AG04449 (cell line): Measurements from ENCODE around the gene ZNF324B.
"Not testable (repeated sequence)": the region's sequence is repeated elsewhere in the genome, so short reads cannot be mapped to it uniquely, and the experiment has no call there.

Experiments
- CTCF ChIA-PET: fragments of 350-600 bp; formaldehyde crosslinking; extraction: SDS; loops from one replicate; lab custom pipeline; 2021; ENCODE audit warnings: antibody characterized with exemption; lab: Yijun Ruan, JAX
- POLR2A ChIA-PET: fragments of 400-600, 350-600 bp; formaldehyde crosslinking; extraction: SDS; loops from one replicate; lab custom pipeline; 2020; ENCODE audit warnings: antibody characterized with exemption, inconsistent platforms; lab: Yijun Ruan, JAX
- DNase-seq: peaks from one replicate; pipeline ENCODE4 v3.0.0-alpha.2; 2010; ENCODE audit warnings: low read depth, low spot score
- H3K4me3 ChIP-seq: 2 replicates; pipeline ENCODE4 v1.5.1; 2011; ENCODE audit warnings: low read depth, mild to moderate bottlenecking, control low read depth, low read length
- TF ChIP-seq, protein P1 (sequence below): IDR thresholded peaks from one replicate; pipeline ENCODE4 v1.5.1; 2011; ENCODE audit warnings: mild to moderate bottlenecking, moderate library complexity, low read length, control low read depth, inconsistent platforms; ENCODE audit not compliant: insufficient read depth; ENCODE audit errors: missing control alignments

The ZNF324B gene

GRCh38 chr19:58483776-58484175, 32.4 kb downstream of the ZNF324B start:
- TF ChIP-seq, protein P1, sequence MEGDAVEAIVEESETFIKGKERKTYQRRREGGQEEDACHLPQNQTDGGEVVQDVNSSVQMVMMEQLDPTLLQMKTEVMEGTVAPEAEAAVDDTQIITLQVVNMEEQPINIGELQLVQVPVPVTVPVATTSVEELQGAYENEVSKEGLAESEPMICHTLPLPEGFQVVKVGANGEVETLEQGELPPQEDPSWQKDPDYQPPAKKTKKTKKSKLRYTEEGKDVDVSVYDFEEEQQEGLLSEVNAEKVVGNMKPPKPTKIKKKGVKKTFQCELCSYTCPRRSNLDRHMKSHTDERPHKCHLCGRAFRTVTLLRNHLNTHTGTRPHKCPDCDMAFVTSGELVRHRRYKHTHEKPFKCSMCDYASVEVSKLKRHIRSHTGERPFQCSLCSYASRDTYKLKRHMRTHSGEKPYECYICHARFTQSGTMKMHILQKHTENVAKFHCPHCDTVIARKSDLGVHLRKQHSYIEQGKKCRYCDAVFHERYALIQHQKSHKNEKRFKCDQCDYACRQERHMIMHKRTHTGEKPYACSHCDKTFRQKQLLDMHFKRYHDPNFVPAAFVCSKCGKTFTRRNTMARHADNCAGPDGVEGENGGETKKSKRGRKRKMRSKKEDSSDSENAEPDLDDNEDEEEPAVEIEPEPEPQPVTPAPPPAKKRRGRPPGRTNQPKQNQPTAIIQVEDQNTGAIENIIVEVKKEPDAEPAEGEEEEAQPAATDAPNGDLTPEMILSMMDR, result no peak
- ChIA-PET POLR2A (interaction anchor here (0.6 kb wide), 1 partner anchor 10 kb away, joined by 3 read pairs; no protein-coding TSS in a partner anchor), CTCF (no interaction called here)
- H3K4me3 ChIP-seq, result no peak overlapping the region
- DNase-seq, result no peak

DNA sequence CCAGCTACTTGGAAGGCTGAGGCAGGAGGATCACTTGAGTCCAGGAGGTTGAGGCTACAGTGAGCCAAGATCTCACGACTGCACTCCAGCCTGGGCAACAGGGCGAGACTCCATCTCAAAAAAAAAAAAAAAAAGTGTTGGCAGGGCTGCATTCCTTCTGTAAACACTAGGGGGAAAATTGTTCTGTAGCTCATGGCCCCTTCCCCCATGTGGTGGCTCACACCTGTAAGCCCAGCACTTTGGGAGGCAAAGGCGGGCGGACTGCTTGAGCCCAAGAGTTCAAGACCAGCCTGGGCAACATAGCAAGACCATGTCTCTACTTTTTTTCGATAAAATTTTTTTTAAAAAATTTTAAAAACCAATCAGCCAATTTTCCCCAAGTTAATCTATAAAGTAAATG, 32.9 kb downstream of the ZNF324B start:
- POLR2A ChIA-PET, CTCF ChIA-PET, H3K4me3 ChIP-seq, DNase-seq: not testable (repeated sequence)

DNA sequence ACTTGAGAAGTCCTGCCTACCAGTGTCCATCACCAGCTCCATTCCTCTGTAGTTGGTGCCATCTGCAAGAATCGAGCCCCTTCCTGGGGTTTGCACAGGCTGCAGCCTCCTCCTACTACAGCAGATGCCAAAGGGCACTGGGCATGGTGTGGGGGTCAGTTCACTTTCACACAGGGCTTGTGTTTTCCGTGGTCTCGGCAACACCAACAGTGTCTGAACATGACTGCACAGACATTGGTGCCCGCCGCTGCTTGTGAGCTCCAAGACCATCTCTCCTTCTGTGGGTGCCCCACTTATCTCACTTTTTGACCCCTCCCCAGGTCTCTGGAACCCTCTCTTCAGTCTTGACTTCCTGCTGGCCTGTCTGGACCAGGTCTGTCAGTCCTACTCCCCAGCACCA, 40.0 kb downstream of the ZNF324B start:
- CTCF ChIA-PET, result no interaction called here
- no peak overlapping the region for H3K4me3 ChIP-seq
- TF ChIP-seq, protein P1, result no peak
- no peak for DNase-seq
- POLR2A ChIA-PET, result interaction anchor here (1.1 kb wide), 1 partner anchor 13 kb away, joined by 4 read pairs; no protein-coding TSS in a partner anchor

DNA sequence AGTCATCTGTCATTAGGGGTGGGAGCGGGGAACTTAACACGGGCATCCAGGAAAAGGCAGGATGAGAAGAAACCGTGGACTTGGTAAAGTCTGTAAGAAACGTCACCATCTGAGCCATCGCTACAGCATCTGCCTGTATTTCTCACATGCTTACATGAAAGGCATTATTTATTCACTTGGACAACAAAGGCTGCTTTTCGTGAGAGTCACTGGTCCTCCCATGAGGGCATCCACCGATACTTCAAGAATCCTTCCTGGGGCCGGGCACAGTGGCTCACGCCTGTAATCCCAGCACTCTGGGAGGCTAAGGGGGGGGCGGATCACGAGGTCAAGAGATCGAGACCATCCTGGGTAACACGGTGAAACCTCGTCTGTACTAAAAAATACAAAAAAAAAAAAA, 40.8 kb downstream of the ZNF324B start:
- DNase-seq, result no peak
- ChIA-PET POLR2A (no interaction called here), CTCF (interaction anchor here (0.6 kb wide), 1 partner anchor 21 kb away, joined by 3 read pairs; no protein-coding TSS in a partner anchor)
- no peak overlapping the region for H3K4me3 ChIP-seq
- TF ChIP-seq, protein P1, result no peak

GRCh38 chr19:58497634-58498170, 46.3 kb downstream of the ZNF324B start:
- no peak overlapping the region for H3K4me3 ChIP-seq
- no peak for DNase-seq
- POLR2A ChIA-PET, result no interaction called here
- TF ChIP-seq, protein P1, result no peak
- CTCF ChIA-PET, result interaction anchor here (1.2 kb wide), 1 partner anchor 16 kb away, joined by 3 read pairs; no protein-coding TSS in a partner anchor

DNA sequence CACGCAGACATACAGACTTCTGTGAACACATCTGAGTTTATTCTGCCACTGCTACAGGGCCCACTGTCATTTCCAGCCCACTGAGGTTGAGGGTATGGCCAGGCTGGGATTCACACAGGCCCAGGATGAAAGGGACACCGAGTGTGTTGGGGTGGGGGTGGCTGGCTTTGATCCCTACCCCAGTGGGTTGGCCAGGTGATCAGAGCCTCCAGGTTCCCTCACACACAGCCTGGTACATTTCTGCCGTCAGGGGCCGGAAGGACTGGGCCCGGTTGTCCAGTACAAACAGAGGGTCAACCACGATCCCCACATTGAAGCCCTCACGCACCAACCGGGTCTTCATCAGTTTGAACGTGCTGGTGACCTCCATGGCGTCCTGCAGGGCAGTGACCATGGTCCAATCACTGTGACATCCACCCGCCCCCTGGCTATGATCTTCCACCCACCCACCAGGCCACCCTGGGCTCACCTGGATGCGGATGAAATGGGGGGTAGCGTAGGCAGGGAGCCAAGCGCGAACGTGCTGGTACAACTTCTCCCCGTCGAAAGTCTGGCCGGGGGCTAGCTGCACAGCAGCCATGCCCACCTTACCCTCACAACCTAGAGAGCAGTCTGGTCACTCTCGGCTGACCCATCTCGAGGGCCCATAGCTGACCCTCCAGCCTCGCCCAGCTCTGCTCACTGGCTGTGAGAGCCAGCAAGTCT, 47.0 kb downstream of the ZNF324B start:
- DNase-seq, result no peak
- CTCF ChIA-PET, result interaction anchor here (3.7 to 4.0 kb wide), 2 partner anchors 15 to 21 kb away, joined by 33 to 43 read pairs; partner anchors contain the start of gene ZBTB45
- POLR2A ChIA-PET, result interaction anchor here (2.0 kb wide), 1 partner anchor 21 kb away, joined by 7 read pairs; the partner anchor contains the start of gene ZBTB45
- peak overlapping the region; percentile 70 for H3K4me3 ChIP-seq
- TF ChIP-seq, protein P1, result no peak
